Measurements from ENCODE around the gene GCC2. TPM values are rescaled to one million over a fixed set of nuclear protein-coding genes. Genes with fewer than 3 reads are reported as not detected.
"Not testable (repeated sequence)": the region's sequence is repeated elsewhere in the genome, so short reads cannot be mapped to it uniquely, and the experiment has no call there.

GCC2 gene
- total RNA-seq, 2 donors from 2014 or later, result 37.5 to 45.7 TPM

- no peaks in the 10 kb centered on the region for H3K36me3 ChIP-seq
- no peaks in the 10 kb centered on the region for H3K9me3 ChIP-seq
- TF ChIP-seq POLR2A (IDR thresholded peaks at IDR 0.05) (no peak), CTCF (IDR thresholded peaks at IDR 0.05) (no peak), POLR2AphosphoS5 (IDR thresholded peaks at IDR 0.05) (no peak)
- H3K4me1 ChIP-seq (replicated peaks), result peaks cover 8% of the 10 kb centered on the region
- H3K4me3 ChIP-seq, result no peak overlapping the region
- H3K27me3 ChIP-seq (replicated peaks; ENCODE audit: insufficient read depth), result no peaks in the 10 kb centered on the region
- H3K27ac ChIP-seq, result no peak overlapping the region
- WGBS, result 87% methylated on average over 3 of the region's 3 CpGs
- no peak for DNase-seq (ENCODE audit: low spot score)
- intact Hi-C loops (cut with DNase I), result no loop called here
Observed at GRCh38 chr2:108450863-108451262, 1.9 kb downstream of the GCC2 start.

GRCh38 chr2:108451976-108452375 lies 3.0 kb downstream of the GCC2 start:
- Histone ChIP-seq H3K27me3 (replicated peaks; ENCODE audit: insufficient read depth) (no peaks in the 10 kb centered on the region), H3K4me3 (no peak overlapping the region), H3K36me3 (no peaks in the 10 kb centered on the region), H3K9me3 (no peaks in the 10 kb centered on the region), H3K4me1 (replicated peaks) (peaks cover 8% of the 10 kb centered on the region), H3K27ac (no peak overlapping the region)
- no peak for DNase-seq (ENCODE audit: low spot score)
- 93% methylated on average over 4 of the region's 4 CpGs for WGBS
- intact Hi-C loops (cut with DNase I), result no loop called here
- TF ChIP-seq CTCF (IDR thresholded peaks at IDR 0.05) (no peak), POLR2AphosphoS5 (IDR thresholded peaks at IDR 0.05) (no peak), POLR2A (IDR thresholded peaks at IDR 0.05) (no peak)

- H3K4me1 ChIP-seq (replicated peaks); H3K27me3 ChIP-seq (replicated peaks; ENCODE audit: insufficient read depth); H3K27ac ChIP-seq; intact Hi-C loops (cut with DNase I); H3K4me3 ChIP-seq; DNase-seq (ENCODE audit: low spot score); H3K36me3 ChIP-seq; H3K9me3 ChIP-seq: not testable (repeated sequence)
- 97% methylated on average over 4 of the region's 4 CpGs for WGBS
Observed at GRCh38 chr2:108453530-108453929, 4.5 kb downstream of the GCC2 start.

GRCh38 chr2:108454440-108454839 lies 5.4 kb downstream of the GCC2 start:
- intact Hi-C loops (cut with DNase I), result no loop called here
- DNase-seq (ENCODE audit: low spot score), result no peak
- no peak for TF ChIP-seq CTCF (IDR thresholded peaks at IDR 0.05)
- TF ChIP-seq POLR2A (IDR thresholded peaks at IDR 0.05), result no peak
- TF ChIP-seq POLR2AphosphoS5 (IDR thresholded peaks at IDR 0.05), result no peak
- Histone ChIP-seq H3K36me3 (no peaks in the 10 kb centered on the region), H3K4me1 (replicated peaks) (peaks cover 5% of the 10 kb centered on the region), H3K27ac (no peak overlapping the region), H3K9me3 (no peaks in the 10 kb centered on the region), H3K4me3 (no peak overlapping the region), H3K27me3 (replicated peaks; ENCODE audit: insufficient read depth) (no peaks in the 10 kb centered on the region)
- WGBS, result 98% methylated on average over 2 of the region's 2 CpGs

GRCh38 chr2:108455571-108455970 lies 6.6 kb downstream of the GCC2 start:
- Histone ChIP-seq H3K27me3 (replicated peaks; ENCODE audit: insufficient read depth) (no peaks in the 10 kb centered on the region), H3K4me3 (no peak overlapping the region), H3K4me1 (replicated peaks) (peaks cover 5% of the 10 kb centered on the region), H3K9me3 (no peaks in the 10 kb centered on the region), H3K27ac (no peak overlapping the region), H3K36me3 (no peaks in the 10 kb centered on the region)
- no peak for DNase-seq (ENCODE audit: low spot score)
- 90% methylated on average over 1 of the region's 1 CpG for WGBS
- TF ChIP-seq POLR2AphosphoS5 (IDR thresholded peaks at IDR 0.05) (no peak), CTCF (IDR thresholded peaks at IDR 0.05) (no peak), POLR2A (IDR thresholded peaks at IDR 0.05) (no peak)
- intact Hi-C loops (cut with DNase I), result no loop called here
